ENCODE data around the gene SYT2.
"Not testable (repeated sequence)": the region's sequence is repeated elsewhere in the genome, so short reads cannot be mapped to it uniquely, and the experiment has no call there.

The SYT2 gene

GRCh38 chr1:202557662-202558061 lies 152.6 kb downstream of the SYT2 start:
- not testable (repeated sequence) for DNase-seq (ENCODE audit: extremely low spot score, insufficient read length, low read depth); FAIRE-seq

- not testable (repeated sequence) for FAIRE-seq; DNase-seq (ENCODE audit: extremely low spot score, insufficient read length, low read depth)
Observed at GRCh38 chr1:202556037-202556436, 154.2 kb downstream of the SYT2 start.

- not testable (repeated sequence) for DNase-seq (ENCODE audit: extremely low spot score, insufficient read length, low read depth); FAIRE-seq
Observed at GRCh38 chr1:202554619-202555018, 155.6 kb downstream of the SYT2 start.

- FAIRE-seq: peak; percentile 18
- DNase-seq (ENCODE audit: extremely low spot score, insufficient read length, low read depth): no peak
Observed at GRCh38 chr1:202553560-202554038, 156.7 kb downstream of the SYT2 start.

- FAIRE-seq; DNase-seq (ENCODE audit: extremely low spot score, insufficient read length, low read depth): not testable (repeated sequence)
Observed at GRCh38 chr1:202553078-202553477, 157.2 kb downstream of the SYT2 start.

GRCh38 chr1:202552615-202553014 lies 157.6 kb downstream of the SYT2 start:
- not testable (repeated sequence) for DNase-seq (ENCODE audit: extremely low spot score, insufficient read length, low read depth); FAIRE-seq

GRCh38 chr1:202551683-202552082 lies 158.6 kb downstream of the SYT2 start:
- FAIRE-seq (no peak), DNase-seq (ENCODE audit: extremely low spot score, insufficient read length, low read depth) (no peak)

GRCh38 chr1:202550088-202550487 lies 160.2 kb downstream of the SYT2 start:
- DNase-seq (ENCODE audit: extremely low spot score, insufficient read length, low read depth): not testable (repeated sequence)

GRCh38 chr1:202547215-202547614 lies 163.0 kb downstream of the SYT2 start:
- DNase-seq (ENCODE audit: extremely low spot score, insufficient read length, low read depth): no peak
- FAIRE-seq: no peak

More at GRCh38 chr1:202550088-202550487, 160.2 kb downstream of the SYT2 start:
- FAIRE-seq: not testable (repeated sequence)

GRCh38 chr1:202546796-202547195 lies 163.5 kb downstream of the SYT2 start:
- not testable (repeated sequence) for DNase-seq (ENCODE audit: extremely low spot score, insufficient read length, low read depth)
- FAIRE-seq: peak; percentile 74

GRCh38 chr1:202546377-202546776 lies 163.9 kb downstream of the SYT2 start:
- DNase-seq (ENCODE audit: extremely low spot score, insufficient read length, low read depth); FAIRE-seq: not testable (repeated sequence)

- not testable (repeated sequence) for DNase-seq (ENCODE audit: extremely low spot score, insufficient read length, low read depth); FAIRE-seq
Observed at GRCh38 chr1:202545647-202546303, 164.5 kb downstream of the SYT2 start.

- FAIRE-seq; DNase-seq (ENCODE audit: extremely low spot score, insufficient read length, low read depth): not testable (repeated sequence)
Observed at GRCh38 chr1:202544766-202545449, 165.3 kb downstream of the SYT2 start.

GRCh38 chr1:202543537-202543936 lies 166.7 kb downstream of the SYT2 start:
- DNase-seq (ENCODE audit: extremely low spot score, insufficient read length, low read depth); FAIRE-seq: not testable (repeated sequence)

GRCh38 chr1:202542415-202542814 lies 167.8 kb downstream of the SYT2 start:
- FAIRE-seq; DNase-seq (ENCODE audit: extremely low spot score, insufficient read length, low read depth): not testable (repeated sequence)

- DNase-seq (ENCODE audit: extremely low spot score, insufficient read length, low read depth); FAIRE-seq: not testable (repeated sequence)
Observed at GRCh38 chr1:202540858-202541257, 169.4 kb downstream of the SYT2 start.

Measured in GM18507 (cell line).